ENCODE data around the gene BIRC2.

Gene BIRC2

GRCh38 chr11:102328748-102329147 is 18.3 kb upstream of the BIRC2 start:
- Histone ChIP-seq H3K27me3 (replicated peaks; ENCODE audit: insufficient read depth, low read length) (no peaks in the 10 kb centered on the region), H3K9me3 (replicated peaks; ENCODE audit: insufficient read depth, low read length) (no peaks in the 10 kb centered on the region), H3F3A (ENCODE audit: insufficient read depth, low read length) (0 out of 2 replicates have a peak, but pooled peaks cover 3% of the 10 kb centered on the region), H3K9me2 (replicated peaks; ENCODE audit: insufficient read depth, low read length) (no peaks in the 10 kb centered on the region), H3K9ac (ENCODE audit: low read length) (no peak overlapping the region), H4K20me1 (ENCODE audit: insufficient read depth, low read length) (no peaks in the 10 kb centered on the region), H3K4me1 (ENCODE audit: low read length) (no peaks in the 10 kb centered on the region), H3K4me3 (ENCODE audit: low read length) (no peak overlapping the region), H3K79me2 (ENCODE audit: low read length) (peaks cover 16% of the 10 kb centered on the region), H2AFZ (ENCODE audit: low read length) (no peak overlapping the region), H3K27ac (ENCODE audit: low read length) (no peak overlapping the region), H3K36me3 (replicated peaks; ENCODE audit: insufficient read depth, low read length) (peaks cover 14% of the 10 kb centered on the region), H3K4me2 (ENCODE audit: low read depth, low read length) (no peak overlapping the region)
- no peak for DNase-seq
- TF ChIP-seq CTCF (IDR thresholded peaks at IDR 0.05; ENCODE audit: low read length) (no peak), EZH2 (optimal IDR thresholded peaks at IDR 0.05; ENCODE audit: low read depth, low read length) (no peak), EZH2phosphoT487 (IDR thresholded peaks at IDR 0.05; ENCODE audit: low read length) (no peak)

- no peaks in the 10 kb centered on the region for H3K4me1 ChIP-seq (ENCODE audit: low read length)
- no peak for TF ChIP-seq EZH2phosphoT487 (IDR thresholded peaks at IDR 0.05; ENCODE audit: low read length)
- no peak for TF ChIP-seq CTCF (IDR thresholded peaks at IDR 0.05; ENCODE audit: low read length)
- no peak for TF ChIP-seq EZH2 (optimal IDR thresholded peaks at IDR 0.05; ENCODE audit: low read depth, low read length)
- H3K36me3 ChIP-seq (replicated peaks; ENCODE audit: insufficient read depth, low read length): peaks cover 12% of the 10 kb centered on the region
These were observed 16.8 kb upstream of the BIRC2 start for GRCh38 chr11:102330231-102330630.

GRCh38 chr11:102331341-102331740 is 15.7 kb upstream of the BIRC2 start:
- no peak for DNase-seq
- Histone ChIP-seq H3K4me3 (ENCODE audit: low read length) (no peak overlapping the region), H3K27ac (ENCODE audit: low read length) (no peak overlapping the region), H3F3A (ENCODE audit: insufficient read depth, low read length) (no peaks in the 10 kb centered on the region), H3K4me2 (ENCODE audit: low read depth, low read length) (no peak overlapping the region), H3K9me3 (replicated peaks; ENCODE audit: insufficient read depth, low read length) (no peaks in the 10 kb centered on the region), H3K4me1 (ENCODE audit: low read length) (no peaks in the 10 kb centered on the region), H4K20me1 (ENCODE audit: insufficient read depth, low read length) (no peaks in the 10 kb centered on the region), H3K27me3 (replicated peaks; ENCODE audit: insufficient read depth, low read length) (no peaks in the 10 kb centered on the region), H2AFZ (ENCODE audit: low read length) (no peak overlapping the region), H3K36me3 (replicated peaks; ENCODE audit: insufficient read depth, low read length) (peaks cover 12% of the 10 kb centered on the region), H3K9me2 (replicated peaks; ENCODE audit: insufficient read depth, low read length) (no peaks in the 10 kb centered on the region), H3K9ac (ENCODE audit: low read length) (no peak overlapping the region), H3K79me2 (ENCODE audit: low read length) (no peaks in the 10 kb centered on the region)
- TF ChIP-seq CTCF (IDR thresholded peaks at IDR 0.05; ENCODE audit: low read length) (no peak), EZH2phosphoT487 (IDR thresholded peaks at IDR 0.05; ENCODE audit: low read length) (no peak), EZH2 (optimal IDR thresholded peaks at IDR 0.05; ENCODE audit: low read depth, low read length) (no peak)

More at GRCh38 chr11:102330231-102330630, 16.8 kb upstream of the BIRC2 start:
- H3K4me2 ChIP-seq (ENCODE audit: low read depth, low read length): no peak overlapping the region
- no peak overlapping the region for H3K4me3 ChIP-seq (ENCODE audit: low read length)
- peaks cover 2% of the 10 kb centered on the region; the same call in 1 of the 2 replicates for H3K79me2 ChIP-seq (ENCODE audit: low read length)
- no peaks in the 10 kb centered on the region for H3K9me3 ChIP-seq (replicated peaks; ENCODE audit: insufficient read depth, low read length)
- DNase-seq: no peak
- H3F3A ChIP-seq (ENCODE audit: insufficient read depth, low read length): 0 out of 2 replicates have a peak, but pooled peaks cover 3% of the 10 kb centered on the region
- no peaks in the 10 kb centered on the region for H3K27me3 ChIP-seq (replicated peaks; ENCODE audit: insufficient read depth, low read length)
- no peaks in the 10 kb centered on the region for H3K9me2 ChIP-seq (replicated peaks; ENCODE audit: insufficient read depth, low read length)
- no peak overlapping the region for H2AFZ ChIP-seq (ENCODE audit: low read length)
- H4K20me1 ChIP-seq (ENCODE audit: insufficient read depth, low read length): no peaks in the 10 kb centered on the region
- no peak overlapping the region for H3K9ac ChIP-seq (ENCODE audit: low read length)
- H3K27ac ChIP-seq (ENCODE audit: low read length): no peak overlapping the region
